ENCODE data around the gene ABCA12.

Gene ABCA12

DNA sequence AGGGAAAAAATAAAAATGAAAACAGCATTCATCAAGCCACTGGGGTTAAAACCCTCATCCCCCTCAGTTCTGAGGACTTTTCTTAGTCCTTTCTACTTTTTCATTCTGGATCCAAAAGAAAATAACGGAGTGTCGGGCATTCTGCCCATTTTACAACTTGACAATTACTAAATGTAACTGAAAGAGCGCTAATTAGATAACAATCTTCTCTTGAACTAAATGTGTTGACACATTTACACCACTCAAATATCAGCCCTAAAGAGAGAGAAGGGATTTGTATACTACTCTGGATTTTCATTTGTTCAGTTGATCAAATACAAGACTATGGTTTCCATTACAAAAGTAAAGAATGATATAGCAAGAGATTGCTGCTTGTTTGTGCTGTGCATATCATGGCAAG is 27.5 kb downstream of the ABCA12 start:
- TF ChIP-seq, protein P1, sequence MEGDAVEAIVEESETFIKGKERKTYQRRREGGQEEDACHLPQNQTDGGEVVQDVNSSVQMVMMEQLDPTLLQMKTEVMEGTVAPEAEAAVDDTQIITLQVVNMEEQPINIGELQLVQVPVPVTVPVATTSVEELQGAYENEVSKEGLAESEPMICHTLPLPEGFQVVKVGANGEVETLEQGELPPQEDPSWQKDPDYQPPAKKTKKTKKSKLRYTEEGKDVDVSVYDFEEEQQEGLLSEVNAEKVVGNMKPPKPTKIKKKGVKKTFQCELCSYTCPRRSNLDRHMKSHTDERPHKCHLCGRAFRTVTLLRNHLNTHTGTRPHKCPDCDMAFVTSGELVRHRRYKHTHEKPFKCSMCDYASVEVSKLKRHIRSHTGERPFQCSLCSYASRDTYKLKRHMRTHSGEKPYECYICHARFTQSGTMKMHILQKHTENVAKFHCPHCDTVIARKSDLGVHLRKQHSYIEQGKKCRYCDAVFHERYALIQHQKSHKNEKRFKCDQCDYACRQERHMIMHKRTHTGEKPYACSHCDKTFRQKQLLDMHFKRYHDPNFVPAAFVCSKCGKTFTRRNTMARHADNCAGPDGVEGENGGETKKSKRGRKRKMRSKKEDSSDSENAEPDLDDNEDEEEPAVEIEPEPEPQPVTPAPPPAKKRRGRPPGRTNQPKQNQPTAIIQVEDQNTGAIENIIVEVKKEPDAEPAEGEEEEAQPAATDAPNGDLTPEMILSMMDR (IDR thresholded peaks at IDR 0.05; ENCODE audit: low read depth, low read length, poor library complexity, severe bottlenecking), result no peak
- no peak for TF ChIP-seq EZH2phosphoT487 (IDR thresholded peaks at IDR 0.05; ENCODE audit: borderline replicate concordance, low read length)
- Histone ChIP-seq H3K36me3 (ENCODE audit: control insufficient read depth, low read length) (no peaks in the 10 kb centered on the region), H3K27me3 (ENCODE audit: control insufficient read depth, low read length) (no peaks in the 10 kb centered on the region), H3F3A (ENCODE audit: control insufficient read depth, insufficient read depth) (no peaks in the 10 kb centered on the region), H3K4me3 (ENCODE audit: low read length) (no peak overlapping the region), H3K4me1 (ENCODE audit: control insufficient read depth, low read length) (no peaks in the 10 kb centered on the region), H3K27ac (ENCODE audit: low read depth, low read length) (no peak overlapping the region), H3K9me3 (ENCODE audit: control insufficient read depth, insufficient read depth, low read length) (no peaks in the 10 kb centered on the region), H3K9me2 (replicated peaks; ENCODE audit: control insufficient read depth, low read length) (no peaks in the 10 kb centered on the region), H3K79me2 (ENCODE audit: control insufficient read depth, low read length) (no peaks in the 10 kb centered on the region), H4K20me1 (ENCODE audit: control insufficient read depth, insufficient read depth, low read depth, low read length) (no peaks in the 10 kb centered on the region), H3K4me2 (ENCODE audit: low read length) (no peak overlapping the region)

DNA sequence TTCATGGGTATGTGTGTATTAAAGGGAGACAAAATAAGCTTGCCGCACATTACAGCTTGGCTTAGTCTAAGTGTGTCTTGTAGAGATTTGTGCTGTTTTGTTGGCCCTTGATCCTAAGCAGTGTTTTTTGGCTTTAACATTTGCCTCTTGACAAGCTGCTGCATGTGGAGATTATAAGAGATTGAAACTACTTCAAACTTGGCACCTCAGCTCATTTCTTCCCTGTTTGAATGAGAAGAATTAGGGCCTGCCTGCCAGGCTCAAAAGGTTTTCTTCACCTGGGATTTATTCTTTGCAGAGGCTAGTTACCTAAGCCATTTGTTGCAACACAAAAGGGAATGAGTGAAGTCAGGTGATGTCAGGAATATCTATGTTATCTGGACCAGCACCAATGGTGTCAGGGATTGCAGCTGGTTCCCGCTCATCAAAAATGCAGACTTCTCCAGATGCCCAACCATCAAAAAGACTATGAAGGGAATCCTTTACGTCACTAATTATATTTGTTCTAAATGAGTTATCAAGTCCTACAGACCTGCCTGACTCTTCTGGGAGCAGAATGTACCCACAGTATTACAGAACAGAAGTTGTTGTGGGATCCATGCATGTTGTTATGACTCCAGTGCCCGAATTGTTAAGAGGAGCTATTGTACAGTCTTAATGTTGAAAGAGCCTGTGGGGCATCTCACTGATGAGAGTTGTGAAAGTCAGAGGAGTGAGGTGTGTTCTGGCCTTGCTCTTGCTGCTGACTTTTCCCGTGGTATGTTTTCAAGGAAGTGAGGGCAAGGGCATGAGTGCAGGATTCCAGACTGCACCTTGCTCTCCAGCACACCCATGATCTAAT is 31.0 kb downstream of the ABCA12 start:
- Histone ChIP-seq H3K36me3 (ENCODE audit: control insufficient read depth, low read length) (no peaks in the 10 kb centered on the region), H3K4me2 (ENCODE audit: low read length) (no peak overlapping the region), H3F3A (ENCODE audit: control insufficient read depth, insufficient read depth) (no peaks in the 10 kb centered on the region), H3K4me3 (ENCODE audit: low read length) (no peak overlapping the region), H3K79me2 (ENCODE audit: control insufficient read depth, low read length) (no peaks in the 10 kb centered on the region), H3K4me1 (ENCODE audit: control insufficient read depth, low read length) (no peaks in the 10 kb centered on the region), H3K9me3 (ENCODE audit: control insufficient read depth, insufficient read depth, low read length) (no peaks in the 10 kb centered on the region), H3K27me3 (ENCODE audit: control insufficient read depth, low read length) (no peaks in the 10 kb centered on the region), H3K9me2 (replicated peaks; ENCODE audit: control insufficient read depth, low read length) (no peaks in the 10 kb centered on the region), H4K20me1 (ENCODE audit: control insufficient read depth, insufficient read depth, low read depth, low read length) (no peaks in the 10 kb centered on the region), H3K27ac (ENCODE audit: low read depth, low read length) (no peak overlapping the region)
- TF ChIP-seq, protein P1 (IDR thresholded peaks at IDR 0.05; ENCODE audit: low read depth, low read length, poor library complexity, severe bottlenecking), result no peak
- no peak for TF ChIP-seq EZH2phosphoT487 (IDR thresholded peaks at IDR 0.05; ENCODE audit: borderline replicate concordance, low read length)

GRCh38 chr2:215105607-215106354 is 32.6 kb downstream of the ABCA12 start:
- H3K4me1 ChIP-seq (ENCODE audit: control insufficient read depth, low read length), result no peaks in the 10 kb centered on the region

More at GRCh38 chr2:215105607-215106354, 32.6 kb downstream of the ABCA12 start:
- H3K79me2 ChIP-seq (ENCODE audit: control insufficient read depth, low read length), result no peaks in the 10 kb centered on the region
- H3K4me2 ChIP-seq (ENCODE audit: low read length), result no peak overlapping the region
- no peak overlapping the region for H3K4me3 ChIP-seq (ENCODE audit: low read length)
- no peaks in the 10 kb centered on the region for H3K9me3 ChIP-seq (ENCODE audit: control insufficient read depth, insufficient read depth, low read length)
- H3K27ac ChIP-seq (ENCODE audit: low read depth, low read length), result no peak overlapping the region
- no peaks in the 10 kb centered on the region for H3F3A ChIP-seq (ENCODE audit: control insufficient read depth, insufficient read depth)
- no peaks in the 10 kb centered on the region for H3K9me2 ChIP-seq (replicated peaks; ENCODE audit: control insufficient read depth, low read length)
- H4K20me1 ChIP-seq (ENCODE audit: control insufficient read depth, insufficient read depth, low read depth, low read length), result no peaks in the 10 kb centered on the region
- TF ChIP-seq EZH2phosphoT487 (IDR thresholded peaks at IDR 0.05; ENCODE audit: borderline replicate concordance, low read length), result no peak
- TF ChIP-seq, protein P1 (IDR thresholded peaks at IDR 0.05; ENCODE audit: low read depth, low read length, poor library complexity, severe bottlenecking), result no peak
- H3K36me3 ChIP-seq (ENCODE audit: control insufficient read depth, low read length), result no peaks in the 10 kb centered on the region
- no peaks in the 10 kb centered on the region for H3K27me3 ChIP-seq (ENCODE audit: control insufficient read depth, low read length)
